ENCODE data around the gene LHX5. TPM values are rescaled to one million over a fixed set of nuclear protein-coding genes. Genes with fewer than 3 reads are reported as not detected.
A peak's percentile ranks its signal among the peaks of the same experiment; 100 is the strongest.

LHX5 gene
- total RNA-seq, 2 donors from 2014 or later, result not detected

GRCh38 chr12:113449839-113450238 is 21.8 kb downstream of the LHX5 start:
- H3K4me1 Mint-ChIP-seq (ENCODE audit: low read depth in 2 of 2), result peaks cover 0 to 2% of the 10 kb centered on the region in 2 donors
- peaks cover 13 to 20% of the 10 kb centered on the region in 2 donors for H3K27me3 Mint-ChIP-seq
- no peaks in the 10 kb centered on the region for H3K36me3 Mint-ChIP-seq
- ATAC-seq (no peak), DNase-seq (ENCODE audit: low spot score) (no peak)
- no peaks in the 10 kb centered on the region for H3K9me3 Mint-ChIP-seq
- H3K27ac Mint-ChIP-seq, result no peak overlapping the region
- H3K4me3 Mint-ChIP-seq, result no peak overlapping the region

GRCh38 chr12:113449299-113449698 is 22.4 kb downstream of the LHX5 start:
- DNase-seq (ENCODE audit: low spot score) (no peak), ATAC-seq (no peak)
- peaks cover 0 to 2% of the 10 kb centered on the region in 2 donors for H3K4me1 Mint-ChIP-seq (ENCODE audit: low read depth in 2 of 2)
- peaks cover 13 to 20% of the 10 kb centered on the region in 2 donors for H3K27me3 Mint-ChIP-seq
- H3K4me3 Mint-ChIP-seq, result no peak overlapping the region
- H3K9me3 Mint-ChIP-seq, result no peaks in the 10 kb centered on the region
- H3K27ac Mint-ChIP-seq, result no peak overlapping the region
- H3K36me3 Mint-ChIP-seq, result no peaks in the 10 kb centered on the region

DNA sequence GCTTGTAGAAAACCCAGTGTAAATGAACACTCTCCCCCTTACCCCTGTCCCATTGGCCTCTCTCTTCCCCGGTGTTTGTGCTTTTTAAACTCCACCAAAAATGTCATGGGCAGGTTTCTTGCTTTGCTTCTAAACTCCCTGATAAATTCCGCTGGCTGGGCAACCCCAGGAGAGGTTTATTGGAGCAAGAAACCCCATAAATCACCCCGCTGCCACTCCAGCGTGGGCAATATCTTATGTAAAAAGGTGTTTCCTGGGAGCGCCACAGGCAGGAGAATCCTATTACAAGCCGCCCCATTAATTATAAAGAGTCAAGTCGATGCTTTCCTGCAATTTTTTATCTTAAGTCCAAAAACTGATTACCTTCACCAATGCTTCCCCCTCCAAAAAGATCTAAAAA is 22.8 kb downstream of the LHX5 start:
- H3K4me1 Mint-ChIP-seq (ENCODE audit: low read depth in 2 of 2), result peaks cover 0 to 2% of the 10 kb centered on the region in 2 donors
- no peak overlapping the region for H3K27ac Mint-ChIP-seq
- ATAC-seq (no peak), DNase-seq (ENCODE audit: low spot score) (no peak)
- no peak overlapping the region for H3K4me3 Mint-ChIP-seq
- H3K36me3 Mint-ChIP-seq, result no peaks in the 10 kb centered on the region
- H3K9me3 Mint-ChIP-seq, result no peaks in the 10 kb centered on the region
- H3K27me3 Mint-ChIP-seq, result peaks cover 13 to 20% of the 10 kb centered on the region in 2 donors

DNA sequence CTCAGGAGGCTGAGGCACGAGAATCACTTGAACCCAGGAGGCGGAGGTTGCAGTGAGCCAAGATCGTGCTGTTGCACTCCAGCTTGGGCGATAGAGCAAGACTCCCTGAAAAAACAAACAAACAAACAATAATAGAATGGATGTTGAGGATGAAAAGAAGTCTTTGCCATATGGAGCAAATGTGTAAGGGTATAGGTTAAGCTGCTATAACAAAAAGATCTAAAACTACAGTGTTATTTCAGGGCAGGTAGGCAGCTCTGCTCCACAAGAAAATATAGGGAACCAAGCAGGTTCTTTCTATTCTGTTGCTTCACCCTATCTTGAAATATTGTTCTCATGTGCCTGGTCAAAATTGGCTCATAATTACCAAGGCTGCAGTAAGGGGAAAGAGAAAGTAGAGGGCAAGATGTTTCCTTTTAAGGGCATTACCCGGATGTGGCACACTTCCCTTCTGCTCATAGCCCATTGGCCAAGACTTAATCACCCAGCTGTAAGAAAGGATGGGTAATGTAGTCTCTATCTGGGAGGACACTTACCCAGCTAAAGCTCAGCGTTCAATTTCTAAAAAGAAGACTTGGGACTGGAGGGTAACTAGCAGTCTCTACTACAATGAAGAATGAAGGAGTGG is 26.0 kb downstream of the LHX5 start:
- Mint-ChIP-seq H3K27me3 (peaks cover 13 to 20% of the 10 kb centered on the region in 2 donors), H3K4me3 (no peak overlapping the region), H3K4me1 (ENCODE audit: low read depth in 2 of 2) (peaks cover 0 to 2% of the 10 kb centered on the region in 2 donors), H3K27ac (peak overlapping the region in 1 of 2 donors; percentile 43), H3K36me3 (no peaks in the 10 kb centered on the region), H3K9me3 (no peaks in the 10 kb centered on the region)
- ATAC-seq, result peak in 1 of 2 donors; percentile 67
- DNase-seq (ENCODE audit: low spot score), result no peak

DNA sequence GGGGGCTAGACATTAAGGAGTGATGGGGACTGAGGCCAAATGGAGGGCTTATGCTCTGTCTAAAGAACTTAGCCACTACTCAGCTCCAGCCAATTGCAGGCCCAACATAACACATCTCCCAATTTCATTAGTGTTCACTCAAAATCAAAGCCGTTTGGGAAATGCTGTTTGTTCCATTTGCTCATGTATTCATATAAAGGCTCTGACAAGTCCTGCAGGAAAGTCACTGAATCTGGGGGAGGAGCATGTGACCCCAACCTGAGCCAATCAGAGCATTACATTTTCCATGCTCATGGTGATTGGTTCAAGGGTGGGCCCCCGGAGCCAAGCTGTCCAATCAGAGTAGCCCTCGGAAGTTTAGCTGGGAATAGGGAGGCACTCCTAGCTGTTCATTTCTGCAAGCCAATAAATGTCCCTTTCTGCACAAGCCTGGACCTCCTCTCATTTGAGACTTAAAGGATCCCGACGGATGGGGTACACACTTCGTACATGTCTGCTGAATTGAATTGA is 28.6 kb downstream of the LHX5 start:
- ATAC-seq, result no peak
- Mint-ChIP-seq H3K36me3 (no peaks in the 10 kb centered on the region), H3K27me3 (peaks cover 9 to 13% of the 10 kb centered on the region in 2 donors), H3K27ac (no peak overlapping the region), H3K9me3 (no peaks in the 10 kb centered on the region), H3K4me1 (ENCODE audit: low read depth in 2 of 2) (peaks cover 0 to 2% of the 10 kb centered on the region in 2 donors), H3K4me3 (no peak overlapping the region)
- DNase-seq (ENCODE audit: low spot score), result no peak

GRCh38 chr12:113440947-113441782 is 30.5 kb downstream of the LHX5 start:
- ATAC-seq (no peak), DNase-seq (ENCODE audit: low spot score) (no peak)
- peaks cover 0 to 2% of the 10 kb centered on the region in 2 donors for H3K4me1 Mint-ChIP-seq (ENCODE audit: low read depth in 2 of 2)
- H3K4me3 Mint-ChIP-seq, result no peak overlapping the region
- H3K9me3 Mint-ChIP-seq, result no peaks in the 10 kb centered on the region
- H3K36me3 Mint-ChIP-seq, result no peaks in the 10 kb centered on the region
- H3K27me3 Mint-ChIP-seq, result peaks cover 4 to 8% of the 10 kb centered on the region in 2 donors
- H3K27ac Mint-ChIP-seq, result no peak overlapping the region

GRCh38 chr12:113440336-113440735 is 31.3 kb downstream of the LHX5 start:
- peaks cover 0 to 6% of the 10 kb centered on the region in 2 donors for H3K27me3 Mint-ChIP-seq
- H3K4me1 Mint-ChIP-seq (ENCODE audit: low read depth in 2 of 2), result peaks cover 0 to 2% of the 10 kb centered on the region in 2 donors
- ATAC-seq (no peak), DNase-seq (ENCODE audit: low spot score) (no peak)
- no peak overlapping the region for H3K27ac Mint-ChIP-seq
- no peaks in the 10 kb centered on the region for H3K9me3 Mint-ChIP-seq
- H3K4me3 Mint-ChIP-seq, result no peak overlapping the region
- no peaks in the 10 kb centered on the region for H3K36me3 Mint-ChIP-seq

- Mint-ChIP-seq H3K9me3 (no peaks in the 10 kb centered on the region), H3K4me3 (no peak overlapping the region), H3K4me1 (ENCODE audit: low read depth in 2 of 2) (no peaks in the 10 kb centered on the region), H3K27ac (no peak overlapping the region), H3K36me3 (no peaks in the 10 kb centered on the region), H3K27me3 (peaks cover 0 to 6% of the 10 kb centered on the region in 2 donors)
- DNase-seq (ENCODE audit: low spot score) (no peak), ATAC-seq (no peak)
These were observed 32.1 kb downstream of the LHX5 start for GRCh38 chr12:113439606-113440030.

- DNase-seq (ENCODE audit: low spot score) (no peak), ATAC-seq (no peak)
- no peak overlapping the region for H3K4me3 Mint-ChIP-seq
- H3K4me1 Mint-ChIP-seq (ENCODE audit: low read depth in 2 of 2), result no peaks in the 10 kb centered on the region
- no peaks in the 10 kb centered on the region for H3K9me3 Mint-ChIP-seq
- peaks cover 0 to 6% of the 10 kb centered on the region in 2 donors for H3K27me3 Mint-ChIP-seq
- H3K27ac Mint-ChIP-seq, result no peak overlapping the region
- H3K36me3 Mint-ChIP-seq, result no peaks in the 10 kb centered on the region
These were observed 32.4 kb downstream of the LHX5 start for GRCh38 chr12:113439301-113439597.

DNA sequence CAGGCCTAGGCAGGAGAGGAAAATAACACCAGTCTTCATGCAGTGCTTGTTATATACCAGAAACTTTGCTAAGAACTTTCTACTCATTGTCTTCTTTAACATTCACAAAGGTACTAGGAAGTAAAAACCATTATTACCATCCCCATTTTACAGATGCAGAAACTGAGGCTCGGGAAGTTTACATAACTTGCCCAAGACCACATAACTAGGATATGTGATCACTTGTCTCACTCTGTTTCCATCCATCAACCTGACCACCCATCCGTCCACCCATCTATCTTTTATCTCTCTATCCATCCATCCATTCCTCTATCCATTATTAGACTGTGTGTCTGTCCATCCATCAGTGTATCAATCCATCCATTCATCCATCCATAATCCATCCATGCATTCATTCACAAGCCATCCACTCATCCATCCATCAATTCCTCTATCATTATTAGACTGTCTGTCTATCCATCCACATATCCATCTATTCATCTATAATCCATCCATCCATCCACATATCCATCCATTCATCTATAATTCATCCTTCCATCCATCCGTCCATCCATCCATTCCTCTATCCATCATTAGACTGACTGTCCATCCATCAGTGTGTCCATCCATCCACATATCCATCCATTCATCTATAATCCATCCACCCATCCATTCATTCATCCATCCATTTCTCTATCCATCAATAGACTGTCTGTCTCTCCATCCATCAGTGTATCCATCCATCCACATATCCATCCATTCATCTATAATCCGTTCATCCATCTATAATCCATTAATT is 33.0 kb downstream of the LHX5 start:
- Mint-ChIP-seq H3K27me3 (peaks cover 0 to 6% of the 10 kb centered on the region in 2 donors), H3K36me3 (no peaks in the 10 kb centered on the region), H3K9me3 (no peaks in the 10 kb centered on the region), H3K4me3 (no peak overlapping the region), H3K27ac (no peak overlapping the region), H3K4me1 (ENCODE audit: low read depth in 2 of 2) (no peaks in the 10 kb centered on the region)
- ATAC-seq (no peak), DNase-seq (ENCODE audit: low spot score) (no peak)

GRCh38 chr12:113437729-113438100 is 34.0 kb downstream of the LHX5 start:
- H3K9me3 Mint-ChIP-seq, result no peaks in the 10 kb centered on the region
- no peak for DNase-seq (ENCODE audit: low spot score)
- no peak for ATAC-seq
- H3K36me3 Mint-ChIP-seq, result no peaks in the 10 kb centered on the region
- H3K4me1 Mint-ChIP-seq (ENCODE audit: low read depth in 2 of 2), result no peaks in the 10 kb centered on the region
- H3K4me3 Mint-ChIP-seq, result no peak overlapping the region
- no peak overlapping the region for H3K27ac Mint-ChIP-seq
- H3K27me3 Mint-ChIP-seq, result peaks cover 0 to 6% of the 10 kb centered on the region in 2 donors

- H3K36me3 Mint-ChIP-seq, result no peaks in the 10 kb centered on the region
- H3K27ac Mint-ChIP-seq, result no peak overlapping the region
- H3K4me1 Mint-ChIP-seq (ENCODE audit: low read depth in 2 of 2), result no peaks in the 10 kb centered on the region
- H3K9me3 Mint-ChIP-seq, result no peaks in the 10 kb centered on the region
- DNase-seq (ENCODE audit: low spot score), result no peak
- H3K27me3 Mint-ChIP-seq, result peaks cover 0 to 8% of the 10 kb centered on the region in 2 donors
- H3K4me3 Mint-ChIP-seq, result no peak overlapping the region
- ATAC-seq, result peak in 1 of 2 donors; percentile 37
These were observed 34.5 kb downstream of the LHX5 start for GRCh38 chr12:113436993-113437728.

DNA sequence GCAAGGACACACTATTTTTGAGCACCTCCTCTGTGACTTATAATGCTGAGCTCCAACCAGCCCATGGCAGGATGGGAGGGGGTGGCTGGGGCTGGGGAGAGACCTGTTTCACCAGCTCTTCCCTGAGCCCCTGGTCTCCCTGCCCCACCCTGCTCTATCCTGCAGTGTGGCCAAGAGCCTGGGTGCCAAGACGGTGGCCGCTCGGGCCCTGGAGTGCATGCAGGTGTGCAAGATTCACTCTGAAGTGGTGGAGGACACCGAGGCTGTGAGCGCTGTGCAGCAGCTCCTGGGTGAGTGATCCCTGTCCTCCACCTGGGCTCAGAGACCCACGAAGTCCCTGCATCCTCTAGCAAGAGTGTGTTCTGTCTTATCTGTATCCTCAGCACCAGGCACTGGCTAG is 35.1 kb downstream of the LHX5 start:
- H3K36me3 Mint-ChIP-seq, result no peaks in the 10 kb centered on the region
- no peaks in the 10 kb centered on the region for H3K4me1 Mint-ChIP-seq (ENCODE audit: low read depth in 2 of 2)
- H3K27me3 Mint-ChIP-seq, result peaks cover 0 to 8% of the 10 kb centered on the region in 2 donors
- no peaks in the 10 kb centered on the region for H3K9me3 Mint-ChIP-seq
- DNase-seq (ENCODE audit: low spot score), result no peak
- H3K27ac Mint-ChIP-seq, result no peak overlapping the region
- ATAC-seq, result peak in 1 of 2 donors; percentile 20
- no peak overlapping the region for H3K4me3 Mint-ChIP-seq
